ENCODE measurements around the gene EIF4A3.
"Not testable (repeated sequence)": the region's sequence is repeated elsewhere in the genome, so short reads cannot be mapped to it uniquely, and the experiment has no call there.

The EIF4A3 gene

GRCh38 chr17:80099291-80100034, 47.5 kb downstream of the EIF4A3 start:
- Histone ChIP-seq H3K9me3 (ENCODE audit: control insufficient read depth, insufficient read depth, low read length) (no peaks in the 10 kb centered on the region), H3K9ac (ENCODE audit: low read depth, low read length) (no peak overlapping the region), H3K4me1 (ENCODE audit: insufficient read depth, low read length) (peaks cover 5% of the 10 kb centered on the region), H3K36me3 (ENCODE audit: insufficient read depth, low read length) (no peaks in the 10 kb centered on the region)

DNA sequence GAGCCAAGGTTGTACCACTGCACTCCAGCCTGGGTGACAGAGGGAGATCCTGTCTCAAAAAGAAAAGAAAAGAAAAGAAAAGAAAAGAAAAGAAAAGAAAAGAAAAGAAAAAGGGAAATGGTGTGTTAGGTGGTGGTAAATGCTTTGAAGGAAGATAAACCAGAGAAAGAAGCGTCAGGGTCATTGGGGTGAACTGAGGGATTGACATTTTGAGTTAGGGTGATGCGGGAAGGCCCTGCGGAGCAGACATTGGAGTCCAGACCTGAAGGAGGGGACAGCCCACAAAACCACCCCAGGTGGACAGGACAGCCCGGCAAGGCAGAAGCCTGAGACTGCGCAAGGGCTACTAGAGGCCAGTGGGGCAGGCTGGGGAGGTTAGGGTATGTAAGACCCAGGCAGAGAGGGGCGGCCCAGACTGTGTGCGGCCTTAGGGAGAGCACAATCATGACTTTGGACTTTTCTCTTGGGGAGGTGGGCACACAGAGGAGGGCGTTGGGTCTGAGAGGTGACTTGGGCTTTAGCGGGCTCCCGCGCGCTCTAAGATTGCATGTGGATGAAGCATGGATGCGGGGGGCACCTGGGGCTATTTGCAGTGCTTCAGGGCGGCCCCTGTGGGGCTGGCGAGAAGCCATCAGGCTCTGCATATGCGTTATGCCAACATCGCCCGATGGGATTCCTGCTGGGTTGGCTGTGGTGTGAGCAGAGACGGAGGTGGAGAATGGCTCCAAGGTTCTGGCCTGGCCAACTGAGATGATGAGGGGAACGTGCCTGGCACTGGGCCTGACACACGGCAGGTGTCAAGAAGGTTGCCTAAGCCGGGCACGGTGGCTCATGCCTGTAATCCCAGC, 48.9 kb downstream of the EIF4A3 start:
- H3K36me3 ChIP-seq (ENCODE audit: insufficient read depth, low read length) = no peaks in the 10 kb centered on the region
- H3K9ac ChIP-seq (ENCODE audit: low read depth, low read length) = no peak overlapping the region
- no peaks in the 10 kb centered on the region for H3K9me3 ChIP-seq (ENCODE audit: control insufficient read depth, insufficient read depth, low read length)
- peaks cover 5% of the 10 kb centered on the region for H3K4me1 ChIP-seq (ENCODE audit: insufficient read depth, low read length)

- H3K9me3 ChIP-seq (ENCODE audit: control insufficient read depth, insufficient read depth, low read length) = no peaks in the 10 kb centered on the region
- H3K4me1 ChIP-seq (ENCODE audit: insufficient read depth, low read length) = peaks cover under 1% of the 10 kb centered on the region
- H3K9ac ChIP-seq (ENCODE audit: low read depth, low read length) = no peak overlapping the region
- H3K36me3 ChIP-seq (ENCODE audit: insufficient read depth, low read length) = no peaks in the 10 kb centered on the region
Observed at GRCh38 chr17:80097127-80097621, 49.8 kb downstream of the EIF4A3 start.

DNA sequence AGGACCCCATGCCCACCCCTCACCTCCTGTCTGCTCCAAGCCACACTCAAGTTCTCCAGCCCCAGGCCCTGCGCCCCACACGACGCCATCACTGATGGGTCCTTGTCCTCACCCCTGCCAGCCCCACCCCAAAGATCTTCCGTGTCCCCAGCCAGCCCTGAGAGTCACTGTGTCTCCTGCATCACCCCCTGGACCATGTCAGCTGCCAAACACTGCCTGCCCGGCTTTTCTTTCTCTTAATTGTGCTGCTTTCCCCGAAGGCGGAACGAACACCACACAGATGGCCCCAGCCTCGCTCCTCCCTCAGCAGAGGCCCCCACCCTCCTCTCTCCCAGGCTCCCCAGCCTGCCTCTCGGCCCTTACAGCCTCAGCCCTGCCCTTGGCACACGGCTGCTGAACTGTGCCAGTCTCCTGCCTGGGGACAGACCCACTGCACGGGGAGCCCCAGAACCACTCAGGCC, 50.3 kb downstream of the EIF4A3 start:
- no peaks in the 10 kb centered on the region for H3K9me3 ChIP-seq (ENCODE audit: control insufficient read depth, insufficient read depth, low read length)
- H3K36me3 ChIP-seq (ENCODE audit: insufficient read depth, low read length) = no peaks in the 10 kb centered on the region
- H3K9ac ChIP-seq (ENCODE audit: low read depth, low read length) = no peak overlapping the region
- H3K4me1 ChIP-seq (ENCODE audit: insufficient read depth, low read length) = no peaks in the 10 kb centered on the region

- H3K4me1 ChIP-seq (ENCODE audit: insufficient read depth, low read length) = no peaks in the 10 kb centered on the region
- no peaks in the 10 kb centered on the region for H3K36me3 ChIP-seq (ENCODE audit: insufficient read depth, low read length)
- no peak overlapping the region for H3K9ac ChIP-seq (ENCODE audit: low read depth, low read length)
- H3K9me3 ChIP-seq (ENCODE audit: control insufficient read depth, insufficient read depth, low read length) = no peaks in the 10 kb centered on the region
Observed at GRCh38 chr17:80095844-80096475, 51.0 kb downstream of the EIF4A3 start.

- H3K36me3 ChIP-seq (ENCODE audit: insufficient read depth, low read length) = no peaks in the 10 kb centered on the region
- no peak overlapping the region for H3K9ac ChIP-seq (ENCODE audit: low read depth, low read length)
- H3K4me1 ChIP-seq (ENCODE audit: insufficient read depth, low read length) = no peaks in the 10 kb centered on the region
- H3K9me3 ChIP-seq (ENCODE audit: control insufficient read depth, insufficient read depth, low read length) = no peaks in the 10 kb centered on the region
Observed at GRCh38 chr17:80095038-80095843, 51.7 kb downstream of the EIF4A3 start.

GRCh38 chr17:80092959-80093358, 54.0 kb downstream of the EIF4A3 start:
- Histone ChIP-seq H3K9me3 (ENCODE audit: control insufficient read depth, insufficient read depth, low read length) (no peaks in the 10 kb centered on the region), H3K4me1 (ENCODE audit: insufficient read depth, low read length) (no peaks in the 10 kb centered on the region), H3K9ac (ENCODE audit: low read depth, low read length) (no peak overlapping the region), H3K36me3 (ENCODE audit: insufficient read depth, low read length) (no peaks in the 10 kb centered on the region)

DNA sequence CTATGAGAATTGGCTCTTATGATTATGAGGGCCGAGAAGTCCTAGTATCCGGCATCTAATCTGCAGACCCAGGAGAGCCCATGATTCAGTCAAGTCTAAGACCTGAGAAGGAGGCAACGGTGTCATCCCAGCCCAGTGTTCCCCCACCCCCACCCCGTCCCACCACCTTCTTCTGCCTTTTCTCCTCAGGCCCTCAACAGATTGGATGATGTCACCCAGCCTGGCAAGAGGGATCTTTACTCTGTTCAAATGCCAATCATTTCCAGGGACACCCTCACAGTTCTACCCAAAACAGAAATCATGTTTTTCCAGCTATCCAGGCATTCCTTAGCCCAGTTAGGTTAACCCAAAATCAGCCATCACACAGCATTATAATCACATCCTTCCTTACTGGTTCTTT, 55.6 kb downstream of the EIF4A3 start:
- H3K9ac ChIP-seq (ENCODE audit: low read depth, low read length) = no peak overlapping the region
- no peaks in the 10 kb centered on the region for H3K36me3 ChIP-seq (ENCODE audit: insufficient read depth, low read length)
- H3K4me1 ChIP-seq (ENCODE audit: insufficient read depth, low read length) = no peaks in the 10 kb centered on the region
- no peaks in the 10 kb centered on the region for H3K9me3 ChIP-seq (ENCODE audit: control insufficient read depth, insufficient read depth, low read length)

- not testable (repeated sequence) for H3K4me1 ChIP-seq (ENCODE audit: insufficient read depth, low read length); H3K9me3 ChIP-seq (ENCODE audit: control insufficient read depth, insufficient read depth, low read length); H3K9ac ChIP-seq (ENCODE audit: low read depth, low read length); H3K36me3 ChIP-seq (ENCODE audit: insufficient read depth, low read length)
Observed at GRCh38 chr17:80090164-80090563, 56.8 kb downstream of the EIF4A3 start.

DNA sequence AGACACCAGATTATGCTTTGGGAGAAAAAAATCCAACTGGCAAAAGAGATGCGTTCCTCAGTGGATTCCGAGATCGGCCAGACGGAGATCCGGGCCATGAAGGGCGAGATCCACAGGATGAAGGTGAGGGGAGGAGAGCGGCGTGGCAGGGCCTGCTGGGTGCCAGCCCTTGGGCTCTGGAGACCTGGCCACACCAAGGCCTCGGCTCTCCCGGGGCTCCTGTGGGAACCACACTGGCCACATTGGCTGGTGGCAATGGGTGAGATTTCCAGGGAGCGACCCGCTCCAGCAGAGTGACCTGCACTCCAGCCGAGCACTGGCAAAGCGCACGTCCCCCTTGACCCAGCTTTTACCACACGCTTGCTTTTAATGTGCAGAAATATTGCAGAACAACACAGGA, 57.2 kb downstream of the EIF4A3 start:
- no peaks in the 10 kb centered on the region for H3K36me3 ChIP-seq (ENCODE audit: insufficient read depth, low read length)
- H3K4me1 ChIP-seq (ENCODE audit: insufficient read depth, low read length) = no peaks in the 10 kb centered on the region
- H3K9ac ChIP-seq (ENCODE audit: low read depth, low read length) = no peak overlapping the region
- no peaks in the 10 kb centered on the region for H3K9me3 ChIP-seq (ENCODE audit: control insufficient read depth, insufficient read depth, low read length)

DNA sequence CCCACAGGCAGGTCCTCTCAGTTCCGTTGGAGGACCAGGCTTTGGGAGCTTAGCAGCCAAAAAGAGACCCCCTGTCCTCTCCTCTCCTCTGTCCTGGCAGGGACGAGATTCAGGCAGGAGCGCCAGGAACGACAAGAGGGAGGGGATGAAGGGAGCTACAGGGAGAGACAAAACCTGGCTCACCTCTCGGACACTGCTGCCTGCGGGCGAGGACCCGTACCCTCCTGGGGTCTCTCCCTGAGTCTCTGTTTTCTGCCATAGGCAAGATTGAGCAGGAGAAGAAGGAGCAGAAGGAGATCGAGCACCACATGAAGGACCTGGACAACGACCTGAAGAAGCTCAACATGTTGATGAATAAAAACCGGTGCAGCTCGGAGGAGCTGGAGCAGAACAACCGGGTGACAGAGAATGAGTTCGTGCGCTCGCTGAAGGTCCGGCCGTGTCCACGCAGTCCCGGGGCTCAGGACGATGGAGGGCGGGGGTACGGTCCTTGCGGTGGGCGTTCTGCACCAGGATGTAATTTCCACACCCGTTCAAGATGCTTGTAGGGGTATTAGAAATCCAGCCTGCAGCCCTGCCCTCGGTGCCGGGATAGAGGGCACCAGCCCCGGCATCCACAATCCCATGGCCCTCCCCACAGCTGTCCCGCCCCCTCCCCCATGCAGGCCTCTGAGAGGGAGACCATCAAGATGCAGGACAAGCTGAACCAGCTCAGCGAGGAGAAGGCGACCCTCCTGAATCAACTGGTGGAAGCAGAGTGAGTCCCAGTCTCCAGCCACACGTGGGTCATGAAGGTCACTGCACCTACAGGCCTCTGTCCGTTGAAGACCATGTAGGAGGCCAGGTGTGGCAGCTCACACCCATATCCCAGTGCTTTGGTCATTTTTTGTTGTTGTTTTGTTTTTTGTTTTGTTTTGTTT, 59.3 kb downstream of the EIF4A3 start:
- H3K36me3 ChIP-seq (ENCODE audit: insufficient read depth, low read length) = no peaks in the 10 kb centered on the region
- no peaks in the 10 kb centered on the region for H3K9me3 ChIP-seq (ENCODE audit: control insufficient read depth, insufficient read depth, low read length)
- H3K9ac ChIP-seq (ENCODE audit: low read depth, low read length) = no peak overlapping the region
- H3K4me1 ChIP-seq (ENCODE audit: insufficient read depth, low read length) = no peaks in the 10 kb centered on the region

DNA sequence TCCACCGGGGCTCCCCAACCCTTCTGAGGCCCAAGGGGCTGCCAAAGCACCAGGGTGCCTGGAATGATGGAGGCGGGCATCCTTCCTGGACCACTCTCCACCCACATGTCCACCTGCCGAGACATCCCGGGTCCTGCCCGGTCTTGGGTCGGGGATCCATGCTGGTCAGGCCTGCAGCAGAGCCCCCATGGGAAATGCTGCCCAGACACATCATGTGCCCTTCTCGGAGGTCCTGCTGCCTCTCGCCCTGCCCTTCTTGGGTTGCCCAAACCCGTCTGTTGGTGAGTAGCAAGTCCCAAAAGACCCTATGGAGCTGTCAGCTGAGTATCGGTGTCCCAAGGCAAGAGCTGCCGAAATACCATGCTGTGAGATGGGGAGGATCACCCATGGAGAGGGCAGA, 60.3 kb downstream of the EIF4A3 start:
- no peak overlapping the region for H3K9ac ChIP-seq (ENCODE audit: low read depth, low read length)
- no peaks in the 10 kb centered on the region for H3K36me3 ChIP-seq (ENCODE audit: insufficient read depth, low read length)
- H3K9me3 ChIP-seq (ENCODE audit: control insufficient read depth, insufficient read depth, low read length) = no peaks in the 10 kb centered on the region
- no peaks in the 10 kb centered on the region for H3K4me1 ChIP-seq (ENCODE audit: insufficient read depth, low read length)

GRCh38 chr17:80086081-80086480, 60.8 kb downstream of the EIF4A3 start:
- Histone ChIP-seq H3K36me3 (ENCODE audit: insufficient read depth, low read length) (no peaks in the 10 kb centered on the region), H3K4me1 (ENCODE audit: insufficient read depth, low read length) (no peaks in the 10 kb centered on the region), H3K9ac (ENCODE audit: low read depth, low read length) (no peak overlapping the region), H3K9me3 (ENCODE audit: control insufficient read depth, insufficient read depth, low read length) (no peaks in the 10 kb centered on the region)

Measured in ES-I3 (cell line).